Stimulated activated CD4-positive, alpha-beta T cell treated with anti-CD3 and anti-CD28 coated beads, Interleukin-12 subunit alpha, Interleukin-12 subunit beta, amount 100 ng/mL, for 48 hours (primary cell): Measurements from ENCODE around the gene RAB11FIP3.
"Not testable (repeated sequence)": the region's sequence is repeated elsewhere in the genome, so short reads cannot be mapped to it uniquely, and the experiment has no call there.

ENCODE experiments used
- DNase-seq, 3 donors: peaks; one replicate each; pipeline ENCODE4 v3.0.0-alpha.2; 2020; ENCODE audit warnings: low read depth in 2 of 3, low spot score in 1 of 3

Gene RAB11FIP3

GRCh38 chr16:491220-491919 lies 65.9 kb downstream of the RAB11FIP3 start:
- DNase-seq = no peak

- DNase-seq = no peak
Measured at GRCh38 chr16:492211-492875, 66.9 kb downstream of the RAB11FIP3 start.

GRCh38 chr16:494676-495075 lies 69.2 kb downstream of the RAB11FIP3 start:
- not testable (repeated sequence) for DNase-seq

GRCh38 chr16:495127-495748 lies 69.8 kb downstream of the RAB11FIP3 start:
- DNase-seq = no peak

GRCh38 chr16:496097-496886 lies 70.8 kb downstream of the RAB11FIP3 start:
- DNase-seq = no peak

GRCh38 chr16:497258-497657 lies 71.8 kb downstream of the RAB11FIP3 start:
- no peak for DNase-seq

GRCh38 chr16:499924-500323 lies 74.5 kb downstream of the RAB11FIP3 start:
- no peak for DNase-seq

- no peak for DNase-seq
Measured at GRCh38 chr16:500709-501108, 75.3 kb downstream of the RAB11FIP3 start.

- no peak for DNase-seq
Measured at GRCh38 chr16:502179-502943, 76.9 kb downstream of the RAB11FIP3 start.

- no peak for DNase-seq
Measured at GRCh38 chr16:503150-504071, 78.0 kb downstream of the RAB11FIP3 start.

GRCh38 chr16:505479-506245 lies 80.2 kb downstream of the RAB11FIP3 start:
- no peak for DNase-seq

GRCh38 chr16:506246-506546 lies 80.7 kb downstream of the RAB11FIP3 start:
- no peak for DNase-seq

GRCh38 chr16:507527-507926 lies 82.1 kb downstream of the RAB11FIP3 start:
- DNase-seq = not testable (repeated sequence)

- DNase-seq = no peak
Measured at GRCh38 chr16:507996-508395, 82.5 kb downstream of the RAB11FIP3 start.

- no peak for DNase-seq
Measured at GRCh38 chr16:508884-509736, 83.7 kb downstream of the RAB11FIP3 start.

- no peak for DNase-seq
Measured at GRCh38 chr16:510066-510825, 84.8 kb downstream of the RAB11FIP3 start.

GRCh38 chr16:512802-513201 lies 87.4 kb downstream of the RAB11FIP3 start:
- no peak for DNase-seq

GRCh38 chr16:513950-514349 lies 88.5 kb downstream of the RAB11FIP3 start:
- no peak for DNase-seq
